Measurements from ENCODE around the gene USP46. TPM values are rescaled to one million over a fixed set of nuclear protein-coding genes. Genes with fewer than 3 reads are reported as not detected.

USP46 gene
- total RNA-seq, 1 experiment from 2014 or later: 49.0 TPM

GRCh38 chr4:52665592-52665991 lies 6.5 kb upstream of the USP46 start:
- no peak overlapping the region for H3K27ac ChIP-seq
- H3K36me3 ChIP-seq: no peaks in the 10 kb centered on the region
- no peaks in the 10 kb centered on the region for H3K4me1 ChIP-seq
- DNase-seq: peak in 1 of 2 experiments; percentile 29
- H3K4me3 ChIP-seq: no peak overlapping the region
- no peaks in the 10 kb centered on the region for H3K9me3 ChIP-seq (replicated peaks)
- no peaks in the 10 kb centered on the region; the same call in 1 of the 2 replicates for H3K27me3 ChIP-seq

GRCh38 chr4:52664479-52664878 lies 5.4 kb upstream of the USP46 start:
- Histone ChIP-seq H3K27me3 (no peaks in the 10 kb centered on the region), H3K4me3 (no peak overlapping the region), H3K9me3 (replicated peaks) (no peaks in the 10 kb centered on the region), H3K4me1 (no peaks in the 10 kb centered on the region), H3K36me3 (no peaks in the 10 kb centered on the region), H3K27ac (no peak overlapping the region)
- DNase-seq: peak in 1 of 2 experiments; percentile 31

DNA sequence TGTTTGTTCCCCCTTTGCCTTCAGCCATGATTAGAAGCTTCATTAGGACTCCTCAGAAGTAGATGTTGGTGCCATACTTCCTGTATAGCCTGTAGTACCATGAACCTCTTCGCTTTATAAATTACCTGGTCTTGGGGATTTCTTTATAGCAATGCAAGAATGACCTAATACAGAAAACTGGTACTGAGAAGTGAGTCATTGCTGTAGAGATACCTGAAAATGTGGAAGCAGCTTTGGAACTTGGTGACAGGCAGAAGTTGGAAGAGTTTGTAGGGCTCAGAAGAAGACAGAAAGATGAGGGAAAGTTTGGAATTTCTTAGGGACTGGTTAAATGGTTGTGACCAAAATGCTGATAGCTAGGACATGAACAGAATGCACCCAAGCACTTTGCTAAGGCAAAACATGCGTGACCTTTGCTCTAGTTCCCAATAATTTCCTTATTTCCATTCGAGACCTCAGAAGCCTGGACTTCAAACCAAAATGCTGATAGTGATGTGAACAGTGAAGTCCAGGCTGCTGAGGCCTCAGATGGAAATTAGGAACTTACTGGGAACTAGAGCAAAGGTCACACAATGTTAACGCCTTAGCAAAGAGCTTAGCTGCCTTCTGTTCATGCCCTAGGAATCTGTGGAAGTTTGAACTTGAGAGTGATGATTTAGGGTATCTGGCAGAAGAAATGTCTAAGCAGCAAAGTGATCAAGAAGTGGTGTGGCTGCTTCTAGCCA lies 3.0 kb upstream of the USP46 start:
- no peaks in the 10 kb centered on the region for H3K9me3 ChIP-seq (replicated peaks)
- H3K4me1 ChIP-seq: no peaks in the 10 kb centered on the region; the same call in 1 of the 2 replicates
- no peaks in the 10 kb centered on the region for H3K36me3 ChIP-seq
- no peak for DNase-seq
- no peaks in the 10 kb centered on the region for H3K27me3 ChIP-seq
- H3K4me3 ChIP-seq: no peak overlapping the region
- H3K27ac ChIP-seq: no peak overlapping the region

- no peak overlapping the region; the same call in 1 of the 2 replicates for H3K27ac ChIP-seq
- no peaks in the 10 kb centered on the region for H3K36me3 ChIP-seq
- peaks cover under 1% of the 10 kb centered on the region; the same call in 1 of the 2 replicates for H3K4me1 ChIP-seq
- DNase-seq: peak; percentile 19 to 47
- no peaks in the 10 kb centered on the region for H3K27me3 ChIP-seq
- H3K9me3 ChIP-seq (replicated peaks): no peaks in the 10 kb centered on the region
- H3K4me3 ChIP-seq: no peak overlapping the region
These were observed 1.5 kb upstream of the USP46 start for GRCh38 chr4:52660643-52661042.

GRCh38 chr4:52659722-52660261 lies 691 bp upstream of the USP46 start:
- peak; percentile 22 to 39 for DNase-seq
- H3K36me3 ChIP-seq: no peaks in the 10 kb centered on the region
- peak overlapping the region; percentile 78 for H3K27ac ChIP-seq
- no peaks in the 10 kb centered on the region for H3K9me3 ChIP-seq (replicated peaks)
- H3K27me3 ChIP-seq: no peaks in the 10 kb centered on the region
- peaks cover 9% of the 10 kb centered on the region for H3K4me1 ChIP-seq
- peak overlapping the region; percentile 97 for H3K4me3 ChIP-seq

- no peaks in the 10 kb centered on the region; the same call in 1 of the 2 replicates for H3K36me3 ChIP-seq
- peaks cover 21% of the 10 kb centered on the region for H3K4me1 ChIP-seq
- H3K4me3 ChIP-seq: peak overlapping the region; percentile 97
- no peaks in the 10 kb centered on the region for H3K9me3 ChIP-seq (replicated peaks)
- H3K27me3 ChIP-seq: no peaks in the 10 kb centered on the region
- DNase-seq: peak; percentile 37 to 42
- H3K27ac ChIP-seq: peak overlapping the region; percentile 78
These were observed 480 bp downstream of the USP46 start for GRCh38 chr4:52658641-52659000.

DNA sequence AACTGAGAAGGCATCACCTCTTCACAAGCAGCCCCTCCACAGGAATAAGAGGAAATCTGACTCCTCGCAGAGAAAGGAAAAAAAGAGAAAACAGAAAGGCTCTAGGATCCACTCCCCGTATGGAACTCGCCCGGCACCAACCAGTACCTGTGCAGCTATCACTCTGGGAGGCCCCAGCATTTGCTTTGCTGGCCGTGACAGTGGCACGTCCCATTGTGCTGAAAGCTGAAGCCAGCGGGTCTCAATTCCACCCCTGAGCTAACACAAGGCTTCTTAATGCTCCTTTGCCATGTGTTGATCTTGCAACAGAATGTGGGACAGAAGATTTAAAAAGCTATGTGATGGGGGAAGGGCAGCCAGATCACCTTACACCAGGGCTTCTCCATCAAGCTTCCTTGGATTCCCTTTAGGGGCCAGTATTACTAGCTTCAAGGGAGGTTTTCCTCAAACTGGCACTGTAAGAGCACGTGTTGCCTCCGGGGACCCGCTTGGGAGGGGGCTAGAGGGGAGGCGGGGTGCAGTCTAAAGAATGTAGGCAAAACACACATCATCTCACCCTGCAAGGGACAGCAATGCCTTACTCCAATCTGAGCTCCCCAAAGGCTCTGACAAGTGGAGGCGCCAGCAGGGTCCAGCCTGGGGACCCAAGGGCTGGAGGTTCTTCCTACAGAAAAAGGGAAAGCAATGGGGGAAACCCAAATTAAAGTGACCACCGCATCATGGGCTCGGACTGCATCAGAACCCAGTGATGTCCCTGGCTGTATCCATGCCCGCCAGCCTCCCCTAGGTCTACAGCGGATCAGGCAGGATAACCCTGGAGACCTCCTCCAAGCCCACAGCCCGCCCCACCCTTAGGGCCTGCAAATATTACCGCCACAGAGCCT lies 1.2 kb downstream of the USP46 start:
- no peaks in the 10 kb centered on the region for H3K9me3 ChIP-seq (replicated peaks)
- peaks cover 27% of the 10 kb centered on the region for H3K4me1 ChIP-seq
- peak; percentile 77 to 88 for DNase-seq
- H3K4me3 ChIP-seq: peak overlapping the region; percentile 97
- no peaks in the 10 kb centered on the region; the same call in 1 of the 2 replicates for H3K36me3 ChIP-seq
- H3K27me3 ChIP-seq: no peaks in the 10 kb centered on the region
- peak overlapping the region; percentile 78; the same call in 1 of the 2 replicates for H3K27ac ChIP-seq

- peak overlapping the region; percentile 78; the same call in 1 of the 2 replicates for H3K27ac ChIP-seq
These were observed 1.8 kb downstream of the USP46 start for GRCh38 chr4:52657292-52657617.

GRCh38 chr4:52655506-52655905 lies 3.6 kb downstream of the USP46 start:
- H3K36me3 ChIP-seq: peaks cover 8% of the 10 kb centered on the region
- H3K4me1 ChIP-seq: peaks cover 28% of the 10 kb centered on the region
- H3K4me3 ChIP-seq: no peak overlapping the region
- 0 out of 2 replicates have a peak, but pooled peaks cover 3% of the 10 kb centered on the region for H3K9me3 ChIP-seq (replicated peaks)
- no peaks in the 10 kb centered on the region for H3K27me3 ChIP-seq
- DNase-seq: no peak
- H3K27ac ChIP-seq: no peak overlapping the region

More at GRCh38 chr4:52657292-52657617, 1.8 kb downstream of the USP46 start:
- peak overlapping the region; percentile 97 for H3K4me3 ChIP-seq
- H3K36me3 ChIP-seq: peaks cover under 1% of the 10 kb centered on the region; the same call in 1 of the 2 replicates
- DNase-seq: no peak
- H3K27me3 ChIP-seq: no peaks in the 10 kb centered on the region
- no peaks in the 10 kb centered on the region for H3K9me3 ChIP-seq (replicated peaks)
- peaks cover 28% of the 10 kb centered on the region for H3K4me1 ChIP-seq

DNA sequence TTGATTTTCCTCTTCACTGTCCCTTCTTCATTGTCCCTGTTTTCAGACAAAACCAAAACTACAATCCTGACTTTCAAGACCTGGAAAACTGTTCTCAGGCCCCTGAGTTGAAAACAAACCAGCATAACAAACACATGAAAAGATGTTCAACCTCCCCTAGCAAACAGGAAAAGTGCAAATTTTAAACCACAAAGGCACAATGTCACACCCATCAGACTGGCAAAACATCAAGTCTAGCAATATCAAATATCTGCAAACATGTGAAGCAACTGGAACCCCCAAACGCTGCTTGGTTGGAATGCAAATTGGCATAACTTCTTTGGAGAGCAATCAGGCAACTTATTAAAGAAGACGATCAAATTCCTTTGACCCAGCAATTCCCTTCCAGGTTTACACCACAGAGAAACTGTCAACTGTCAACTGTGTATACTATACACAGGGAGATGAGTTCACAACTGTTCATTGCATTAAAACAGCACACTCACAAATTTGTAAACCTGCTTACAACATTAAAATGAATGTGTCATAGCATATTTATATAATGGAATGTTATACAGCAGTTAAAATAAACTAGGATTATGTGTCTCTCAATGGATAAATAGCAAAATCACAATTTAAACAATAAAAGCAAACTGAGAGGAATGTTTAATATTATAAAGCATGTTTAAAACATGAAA lies 7.0 kb downstream of the USP46 start:
- Histone ChIP-seq H3K4me3 (no peak overlapping the region), H3K27ac (no peak overlapping the region), H3K36me3 (peaks cover 26% of the 10 kb centered on the region), H3K4me1 (peaks cover 28% of the 10 kb centered on the region), H3K27me3 (no peaks in the 10 kb centered on the region), H3K9me3 (replicated peaks) (0 out of 2 replicates have a peak, but pooled peaks cover 3% of the 10 kb centered on the region)
- no peak for DNase-seq

GRCh38 chr4:52648836-52649235 lies 10.3 kb downstream of the USP46 start:
- DNase-seq: no peak
- H3K27ac ChIP-seq: no peak overlapping the region
- no peaks in the 10 kb centered on the region for H3K27me3 ChIP-seq
- H3K36me3 ChIP-seq: peaks cover 26% of the 10 kb centered on the region
- no peak overlapping the region for H3K4me3 ChIP-seq
- 0 out of 2 replicates have a peak, but pooled peaks cover 3% of the 10 kb centered on the region for H3K9me3 ChIP-seq (replicated peaks)
- peaks cover 9% of the 10 kb centered on the region for H3K4me1 ChIP-seq

DNA sequence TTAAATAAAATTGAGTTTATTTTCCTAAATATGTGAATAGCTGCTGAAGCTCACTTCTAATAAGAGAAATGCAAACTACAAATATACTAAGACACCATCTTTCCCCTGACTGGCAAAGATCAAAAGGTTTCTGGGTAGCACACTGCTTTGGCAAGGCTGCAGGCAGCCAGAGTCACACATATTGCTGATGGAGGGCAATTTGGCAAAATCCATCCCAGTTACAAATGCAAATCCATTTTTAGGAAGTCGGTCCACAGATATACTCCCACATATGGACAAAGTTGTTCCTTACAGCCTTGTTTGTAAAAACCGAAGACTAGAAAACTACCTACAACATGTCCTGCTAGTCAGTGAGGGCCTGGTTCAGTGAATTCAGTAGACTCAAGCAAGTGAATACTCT lies 12.4 kb downstream of the USP46 start:
- Histone ChIP-seq H3K27me3 (no peaks in the 10 kb centered on the region), H3K36me3 (peaks cover 20% of the 10 kb centered on the region), H3K9me3 (replicated peaks) (0 out of 2 replicates have a peak, but pooled peaks cover 1% of the 10 kb centered on the region), H3K4me1 (0 out of 2 replicates have a peak, but pooled peaks cover 3% of the 10 kb centered on the region), H3K27ac (no peak overlapping the region), H3K4me3 (no peak overlapping the region)
- DNase-seq: no peak

GRCh38 chr4:52646096-52646495 lies 13.0 kb downstream of the USP46 start:
- Histone ChIP-seq H3K36me3 (peaks cover 20% of the 10 kb centered on the region), H3K4me3 (no peak overlapping the region), H3K9me3 (replicated peaks) (no peaks in the 10 kb centered on the region), H3K4me1 (peaks cover 3% of the 10 kb centered on the region; the same call in 1 of the 2 replicates), H3K27ac (no peak overlapping the region), H3K27me3 (no peaks in the 10 kb centered on the region)
- DNase-seq: no peak

GRCh38 chr4:52645300-52645699 lies 13.8 kb downstream of the USP46 start:
- Histone ChIP-seq H3K4me1 (peaks cover 3% of the 10 kb centered on the region; the same call in 1 of the 2 replicates), H3K36me3 (peaks cover 18% of the 10 kb centered on the region)
- no peak for DNase-seq

More at GRCh38 chr4:52645300-52645699, 13.8 kb downstream of the USP46 start:
- H3K4me3 ChIP-seq: no peak overlapping the region
- H3K9me3 ChIP-seq (replicated peaks): no peaks in the 10 kb centered on the region
- H3K27me3 ChIP-seq: no peaks in the 10 kb centered on the region
- no peak overlapping the region for H3K27ac ChIP-seq

All from SJCRH30 (cell line).